ENCODE data around the gene OSBP.
"Not testable (repeated sequence)": the region's sequence is repeated elsewhere in the genome, so short reads cannot be mapped to it uniquely, and the experiment has no call there.

The OSBP gene

DNA sequence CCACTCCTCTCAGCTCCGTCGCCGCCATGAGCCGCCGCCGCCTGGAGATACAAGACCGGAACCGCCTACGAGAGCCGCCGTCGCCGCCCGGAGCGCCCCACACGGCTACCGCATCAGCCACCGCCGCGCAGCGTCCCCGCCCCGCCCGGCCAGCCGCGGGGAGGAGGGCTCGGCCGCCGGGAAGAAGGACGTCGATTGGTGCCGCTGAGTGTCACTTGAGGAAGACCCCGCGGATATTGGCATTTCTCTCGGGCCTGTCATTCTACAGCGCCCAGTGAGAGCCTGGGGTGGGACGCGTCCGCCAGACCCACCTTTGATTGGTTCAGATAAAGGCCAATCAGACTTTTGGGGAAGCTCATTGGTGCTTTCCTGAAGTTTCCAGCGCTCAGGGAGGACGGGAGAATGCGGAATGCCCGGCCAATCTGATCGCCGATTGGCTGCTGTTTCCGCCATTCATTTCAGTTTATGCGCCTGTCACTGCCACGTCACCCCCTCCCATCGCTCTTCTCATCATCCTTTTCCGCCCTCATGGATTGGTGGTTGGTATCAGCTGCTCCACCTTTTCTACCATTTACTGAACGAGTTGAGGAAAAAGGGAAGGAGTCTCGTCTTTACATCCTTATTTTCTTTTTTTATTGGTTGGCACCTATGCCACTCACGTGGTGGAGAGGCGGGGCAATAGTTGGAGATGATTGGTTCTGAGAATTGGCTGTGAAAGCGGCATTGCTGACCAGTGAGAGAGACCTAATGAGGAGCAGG, at the start of gene OSBP:
OSBP (minus strand) TSS at position 138 of the 759 bp plus-strand sequence; CDS start at position 28, 110 bp downstream.
- DNase-seq: peak; percentile 100

- no peak for DNase-seq
Observed at GRCh38 chr11:59660621-59661020, 45.0 kb upstream of the OSBP start.

DNA sequence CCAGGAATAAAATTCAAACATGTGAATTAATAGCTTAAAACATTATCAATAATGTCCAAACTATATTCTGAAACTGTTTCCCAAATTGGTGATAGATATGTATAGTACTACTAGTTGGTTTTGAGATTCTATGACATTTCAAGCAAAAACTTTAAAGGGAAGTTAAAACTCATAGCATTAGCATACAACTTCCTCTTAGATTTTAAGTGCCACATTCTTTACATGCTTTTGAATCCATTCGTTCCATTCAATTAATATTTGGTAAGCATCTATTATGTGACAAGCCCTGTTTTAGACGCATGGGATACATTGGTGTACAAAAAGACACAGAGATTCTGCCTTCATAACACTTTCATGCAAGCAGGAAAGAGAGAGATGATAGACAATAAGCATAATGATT, 44.4 kb upstream of the OSBP start:
- no peak for DNase-seq

DNA sequence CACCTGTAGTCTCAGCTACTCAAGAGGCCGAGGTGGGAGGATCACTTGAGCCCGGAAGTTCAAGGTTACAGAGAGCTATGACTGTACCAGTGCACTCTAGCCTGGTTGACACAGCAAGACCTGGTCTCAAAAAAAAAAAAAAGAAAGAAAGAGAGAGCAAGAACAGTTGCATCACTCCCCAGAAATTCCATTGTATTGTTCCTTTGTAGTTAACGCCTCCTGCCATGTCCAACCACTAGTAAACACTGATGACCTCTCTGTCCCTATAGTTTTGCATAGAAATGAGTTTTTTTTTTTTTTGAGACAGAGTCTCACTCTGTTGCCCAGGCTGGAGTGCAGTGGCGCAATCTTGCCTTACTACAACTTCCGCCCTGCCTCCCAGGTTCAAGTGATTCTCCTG, 42.5 kb upstream of the OSBP start:
- no peak for DNase-seq

GRCh38 chr11:59654893-59655292, 39.3 kb upstream of the OSBP start:
- no peak for DNase-seq

GRCh38 chr11:59647245-59647980, 31.8 kb upstream of the OSBP start:
- DNase-seq: no peak

- DNase-seq: no peak
Observed at GRCh38 chr11:59644528-59644927, 29.0 kb upstream of the OSBP start.

GRCh38 chr11:59643390-59643789, 27.8 kb upstream of the OSBP start:
- no peak for DNase-seq

- DNase-seq: no peak
Observed at GRCh38 chr11:59641156-59641555, 25.6 kb upstream of the OSBP start.

- no peak for DNase-seq
Observed at GRCh38 chr11:59630493-59630892, 14.9 kb upstream of the OSBP start.

DNA sequence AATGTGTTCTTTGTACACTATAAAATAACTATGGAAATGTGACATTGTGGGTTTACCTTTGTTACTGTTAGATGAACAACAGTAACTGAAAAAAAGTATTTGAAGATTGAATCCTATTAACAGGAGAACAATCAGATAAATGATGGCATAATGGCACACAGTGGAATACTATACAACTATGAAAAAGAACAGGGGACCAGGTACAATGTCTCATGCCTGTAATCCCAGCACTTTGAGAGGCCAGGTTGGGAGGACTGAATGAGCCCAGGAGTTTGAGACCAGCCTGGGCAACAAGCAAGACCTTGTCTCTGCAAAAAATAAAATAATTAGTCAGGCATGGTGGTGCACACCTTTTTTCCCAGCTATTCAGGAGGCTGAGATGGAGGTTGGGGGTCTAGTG, 14.4 kb upstream of the OSBP start:
- DNase-seq: no peak

DNA sequence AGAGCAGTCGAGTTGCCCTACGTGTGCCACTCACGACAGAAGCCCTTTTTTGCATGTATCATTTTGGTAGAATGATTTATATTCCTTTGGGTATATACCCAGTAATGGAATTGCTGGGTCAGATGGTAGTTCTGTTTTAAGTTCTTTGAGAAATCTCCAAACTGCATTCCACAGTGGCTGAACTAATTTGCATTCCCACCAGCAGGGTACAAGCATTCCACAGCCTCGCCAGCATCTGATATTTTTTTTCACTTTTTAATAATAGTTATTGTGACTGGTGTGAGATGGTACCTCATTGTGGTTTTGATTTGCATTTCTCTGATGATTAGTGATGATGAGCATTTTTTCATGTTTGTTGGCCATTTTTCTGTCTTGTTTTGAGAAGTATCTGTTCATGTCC, 11.4 kb upstream of the OSBP start:
- not testable (repeated sequence) for DNase-seq

DNA sequence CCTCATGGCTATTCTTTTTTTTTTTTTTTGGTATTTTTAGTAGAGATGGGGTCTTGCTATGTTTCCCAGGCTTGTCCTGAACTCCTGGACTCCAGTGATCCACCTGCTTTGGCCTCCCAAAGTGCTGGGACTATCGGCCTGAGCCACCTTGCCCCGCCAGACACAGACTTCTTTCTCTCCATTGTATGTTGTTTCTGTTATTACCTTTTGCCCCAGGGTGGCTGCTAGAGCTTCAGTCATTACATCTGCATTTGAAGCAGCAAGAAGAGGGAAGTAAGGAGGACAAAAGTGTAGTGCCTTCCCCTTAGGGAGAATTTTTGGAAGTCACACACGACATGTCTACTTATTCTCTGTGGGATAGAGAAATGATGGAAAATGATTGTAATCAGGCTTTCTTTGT, 10.1 kb upstream of the OSBP start:
- no peak for DNase-seq

DNA sequence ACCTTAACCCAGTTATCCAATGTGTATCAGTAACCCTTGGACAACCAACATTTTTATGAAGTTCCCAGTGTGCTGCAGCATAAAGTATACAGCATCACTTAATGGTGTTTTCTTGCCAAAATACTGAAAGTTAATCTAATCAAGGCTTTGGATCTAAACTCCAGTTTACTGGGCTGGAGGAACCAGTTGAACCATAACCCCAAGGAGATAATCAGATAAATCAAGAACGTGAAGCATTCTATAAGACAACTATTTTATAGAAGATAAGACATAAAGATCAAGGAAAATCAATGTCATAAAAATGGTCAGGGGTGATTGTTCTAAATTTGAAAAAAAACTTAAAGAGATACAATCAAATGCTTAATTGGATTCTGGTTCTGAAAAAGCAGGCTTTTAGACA, 2.3 kb upstream of the OSBP start:
- no peak for DNase-seq

DNA sequence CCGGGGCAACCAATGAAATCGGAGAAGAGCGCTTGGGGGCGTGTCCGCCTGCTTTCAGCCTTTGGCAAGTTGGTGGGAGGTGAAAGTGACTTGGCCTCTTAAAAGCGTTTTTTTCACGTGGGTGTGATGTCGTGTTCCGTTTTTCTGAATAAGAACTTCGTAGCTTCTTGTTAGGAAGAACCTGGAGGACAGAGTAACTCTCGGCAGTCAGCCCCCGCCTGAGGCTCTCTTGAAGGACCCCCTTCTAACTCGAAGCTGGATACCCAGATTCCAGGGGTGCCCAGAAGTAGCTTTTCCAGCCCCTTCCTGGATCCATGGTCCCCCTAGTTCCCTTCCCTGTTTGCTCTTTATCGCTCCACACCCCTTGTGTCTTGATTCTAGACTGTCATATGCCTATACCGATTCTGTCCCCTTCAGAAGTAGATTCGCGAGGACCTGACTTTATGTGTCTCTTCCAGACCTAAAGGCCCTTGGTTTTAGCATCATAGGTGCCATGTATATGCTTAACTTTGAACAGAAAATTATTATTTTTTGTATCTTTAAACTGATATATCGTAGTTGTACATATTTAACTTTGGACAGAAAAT, 915 bp upstream of the OSBP start:
- DNase-seq: no peak

- DNase-seq: no peak
Observed at GRCh38 chr11:59615120-59615636, 396 bp downstream of the OSBP start.

- DNase-seq: no peak
Observed at GRCh38 chr11:59614277-59615119, 1.1 kb downstream of the OSBP start.

- peak; percentile 31 for DNase-seq
Observed at GRCh38 chr11:59611570-59612565, 3.7 kb downstream of the OSBP start.

DNA sequence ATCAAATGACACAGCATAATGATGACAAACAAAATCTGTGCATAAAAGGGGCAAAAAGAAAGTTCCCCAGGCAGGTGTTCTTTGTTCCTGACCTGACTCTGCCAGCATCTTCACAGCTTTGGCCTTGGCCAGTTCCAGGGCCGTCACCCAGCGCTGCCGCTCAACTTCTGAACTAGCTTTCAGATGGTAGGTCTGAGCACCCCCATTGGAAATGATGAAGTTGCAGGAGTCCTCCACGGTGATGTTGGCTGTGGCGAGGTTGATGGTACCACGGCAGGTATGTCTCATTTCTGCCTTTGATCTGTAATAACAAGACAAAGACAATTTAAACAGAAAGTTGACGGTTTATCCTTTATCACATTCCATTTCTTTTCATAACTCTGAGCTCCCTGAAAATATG, 5.3 kb downstream of the OSBP start:
- DNase-seq: no peak

DNA sequence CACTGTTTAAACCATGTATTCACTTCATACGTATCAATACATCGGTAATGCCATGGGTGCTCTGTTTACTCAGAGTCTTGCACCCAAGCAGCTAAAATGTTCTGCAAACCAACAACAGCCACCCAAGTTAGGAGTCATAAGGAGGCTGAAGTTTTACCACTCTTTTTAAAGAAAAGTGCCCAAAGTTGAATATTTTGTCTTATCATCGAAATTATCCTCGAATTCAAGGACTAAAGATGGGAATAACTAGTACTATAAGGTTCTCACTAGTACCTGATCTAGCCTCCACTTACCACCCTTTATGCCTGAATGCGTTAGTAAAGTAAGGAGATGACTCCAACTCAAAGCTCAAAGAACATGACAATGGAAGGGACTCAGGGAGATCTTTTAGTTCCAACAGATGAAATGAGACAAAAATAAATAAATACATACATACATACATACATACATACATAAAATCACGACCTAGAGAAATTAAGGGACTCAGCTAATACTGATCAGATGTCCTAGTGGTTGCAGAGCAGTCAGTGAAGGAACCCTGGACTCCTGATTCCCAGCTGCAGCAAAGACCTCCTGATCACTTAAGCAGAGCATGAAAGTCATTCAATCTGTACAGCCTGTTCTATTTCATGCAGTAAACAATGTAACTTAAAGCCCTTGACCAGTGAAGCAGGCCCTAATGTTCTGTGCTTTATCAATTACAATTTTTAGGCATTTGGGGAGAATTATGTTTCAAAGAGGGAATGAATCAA, 7.7 kb downstream of the OSBP start:
- DNase-seq: no peak

DNA sequence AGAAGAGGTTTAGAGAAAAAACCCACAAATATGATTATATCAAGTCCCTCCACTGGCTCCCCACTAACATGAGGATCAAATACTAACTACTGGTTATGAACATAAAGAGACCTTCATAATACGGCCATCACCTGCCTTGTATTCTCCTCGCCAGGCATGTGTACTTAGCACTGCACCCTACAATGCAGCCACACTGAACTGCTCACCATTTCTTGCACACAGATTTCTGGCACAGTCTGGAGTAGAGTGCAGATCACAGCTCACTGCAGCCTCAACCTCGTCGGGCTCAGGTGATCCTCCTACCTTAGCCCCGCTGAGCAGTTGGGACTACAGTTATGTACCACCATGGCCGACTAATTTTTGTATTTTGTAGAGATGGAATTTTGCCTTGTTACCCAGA, 13.1 kb downstream of the OSBP start:
- no peak for DNase-seq
